ENCODE data around the gene BSDC1. TPM values are rescaled to one million over a fixed set of nuclear protein-coding genes. Genes with fewer than 3 reads are reported as not detected.

BSDC1 gene
- polyA plus RNA-seq, 1 donor from 2014 or later, result 158 TPM

DNA sequence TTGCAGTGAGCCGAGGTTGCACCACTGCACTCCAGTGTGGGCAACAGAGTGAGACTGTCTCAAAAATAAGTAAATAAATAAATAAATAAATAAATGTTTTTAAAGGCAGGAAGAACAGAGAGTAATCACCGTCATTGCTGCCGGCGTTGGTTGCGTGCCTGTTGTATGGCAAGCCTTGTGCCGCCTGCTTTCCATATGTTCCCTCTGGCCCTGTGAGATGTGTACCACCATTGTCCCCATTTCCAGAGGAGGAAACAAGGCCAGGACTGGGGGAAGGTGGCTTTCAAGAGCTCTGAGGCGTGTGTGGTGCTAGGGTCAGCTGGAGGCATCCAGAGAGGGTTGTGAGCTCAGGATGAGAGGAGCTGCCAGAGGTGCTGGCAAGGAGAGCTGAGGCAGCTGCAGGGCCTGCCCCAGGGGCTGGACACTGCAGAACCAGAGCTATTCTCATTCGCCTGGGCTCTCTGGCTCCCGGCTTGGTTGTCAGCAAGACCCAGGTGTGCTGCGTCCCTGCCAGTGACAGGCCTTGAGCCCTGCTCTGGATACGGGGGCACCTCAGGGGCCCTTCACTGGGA is 53.0 kb downstream of the BSDC1 start:
- H3K79me2 ChIP-seq (replicated peaks; ENCODE audit: insufficient read depth, low read length), result peaks cover 1% of the 10 kb centered on the region
- H3K9me3 ChIP-seq (ENCODE audit: low read length), result no peaks in the 10 kb centered on the region
- H3F3A ChIP-seq (ENCODE audit: insufficient read depth, low read length, poor library complexity, severe bottlenecking), result no peaks in the 10 kb centered on the region
- no peak overlapping the region for H2AFZ ChIP-seq (ENCODE audit: low read depth, low read length)
- H3K9me2 ChIP-seq (ENCODE audit: insufficient read depth, low read length), result no peaks in the 10 kb centered on the region
- no peak overlapping the region for H3K27ac ChIP-seq (ENCODE audit: low read length)
- no peak overlapping the region for H3K4me2 ChIP-seq (ENCODE audit: low read length)
- TF ChIP-seq TAF1 (IDR thresholded peaks at IDR 0.05; ENCODE audit: low read depth), result no peak
- TF ChIP-seq, protein P1, sequence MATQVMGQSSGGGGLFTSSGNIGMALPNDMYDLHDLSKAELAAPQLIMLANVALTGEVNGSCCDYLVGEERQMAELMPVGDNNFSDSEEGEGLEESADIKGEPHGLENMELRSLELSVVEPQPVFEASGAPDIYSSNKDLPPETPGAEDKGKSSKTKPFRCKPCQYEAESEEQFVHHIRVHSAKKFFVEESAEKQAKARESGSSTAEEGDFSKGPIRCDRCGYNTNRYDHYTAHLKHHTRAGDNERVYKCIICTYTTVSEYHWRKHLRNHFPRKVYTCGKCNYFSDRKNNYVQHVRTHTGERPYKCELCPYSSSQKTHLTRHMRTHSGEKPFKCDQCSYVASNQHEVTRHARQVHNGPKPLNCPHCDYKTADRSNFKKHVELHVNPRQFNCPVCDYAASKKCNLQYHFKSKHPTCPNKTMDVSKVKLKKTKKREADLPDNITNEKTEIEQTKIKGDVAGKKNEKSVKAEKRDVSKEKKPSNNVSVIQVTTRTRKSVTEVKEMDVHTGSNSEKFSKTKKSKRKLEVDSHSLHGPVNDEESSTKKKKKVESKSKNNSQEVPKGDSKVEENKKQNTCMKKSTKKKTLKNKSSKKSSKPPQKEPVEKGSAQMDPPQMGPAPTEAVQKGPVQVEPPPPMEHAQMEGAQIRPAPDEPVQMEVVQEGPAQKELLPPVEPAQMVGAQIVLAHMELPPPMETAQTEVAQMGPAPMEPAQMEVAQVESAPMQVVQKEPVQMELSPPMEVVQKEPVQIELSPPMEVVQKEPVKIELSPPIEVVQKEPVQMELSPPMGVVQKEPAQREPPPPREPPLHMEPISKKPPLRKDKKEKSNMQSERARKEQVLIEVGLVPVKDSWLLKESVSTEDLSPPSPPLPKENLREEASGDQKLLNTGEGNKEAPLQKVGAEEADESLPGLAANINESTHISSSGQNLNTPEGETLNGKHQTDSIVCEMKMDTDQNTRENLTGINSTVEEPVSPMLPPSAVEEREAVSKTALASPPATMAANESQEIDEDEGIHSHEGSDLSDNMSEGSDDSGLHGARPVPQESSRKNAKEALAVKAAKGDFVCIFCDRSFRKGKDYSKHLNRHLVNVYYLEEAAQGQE (IDR thresholded peaks at IDR 0.05; ENCODE audit: borderline replicate concordance), result no peak
- TF ChIP-seq RAD21 (conservative IDR thresholded peaks at IDR 0.05), result no peak
- no peak for TF ChIP-seq POLR2AphosphoS5 (IDR thresholded peaks at IDR 0.05)
- no peak for TF ChIP-seq SMC3 (conservative IDR thresholded peaks at IDR 0.05; ENCODE audit: poor library complexity)
- TF ChIP-seq MXI1 (conservative IDR thresholded peaks at IDR 0.05; ENCODE audit: poor library complexity, severe bottlenecking), result no peak
- TF ChIP-seq, protein P2, sequence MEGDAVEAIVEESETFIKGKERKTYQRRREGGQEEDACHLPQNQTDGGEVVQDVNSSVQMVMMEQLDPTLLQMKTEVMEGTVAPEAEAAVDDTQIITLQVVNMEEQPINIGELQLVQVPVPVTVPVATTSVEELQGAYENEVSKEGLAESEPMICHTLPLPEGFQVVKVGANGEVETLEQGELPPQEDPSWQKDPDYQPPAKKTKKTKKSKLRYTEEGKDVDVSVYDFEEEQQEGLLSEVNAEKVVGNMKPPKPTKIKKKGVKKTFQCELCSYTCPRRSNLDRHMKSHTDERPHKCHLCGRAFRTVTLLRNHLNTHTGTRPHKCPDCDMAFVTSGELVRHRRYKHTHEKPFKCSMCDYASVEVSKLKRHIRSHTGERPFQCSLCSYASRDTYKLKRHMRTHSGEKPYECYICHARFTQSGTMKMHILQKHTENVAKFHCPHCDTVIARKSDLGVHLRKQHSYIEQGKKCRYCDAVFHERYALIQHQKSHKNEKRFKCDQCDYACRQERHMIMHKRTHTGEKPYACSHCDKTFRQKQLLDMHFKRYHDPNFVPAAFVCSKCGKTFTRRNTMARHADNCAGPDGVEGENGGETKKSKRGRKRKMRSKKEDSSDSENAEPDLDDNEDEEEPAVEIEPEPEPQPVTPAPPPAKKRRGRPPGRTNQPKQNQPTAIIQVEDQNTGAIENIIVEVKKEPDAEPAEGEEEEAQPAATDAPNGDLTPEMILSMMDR (IDR thresholded peaks at IDR 0.05; ENCODE audit: poor library complexity, severe bottlenecking), result no peak
- TF ChIP-seq EP300 (conservative IDR thresholded peaks at IDR 0.05; ENCODE audit: poor library complexity, severe bottlenecking), result no peak
- TF ChIP-seq EZH2 (IDR thresholded peaks at IDR 0.05; ENCODE audit: borderline replicate concordance, insufficient read depth, low read length, poor library complexity, severe bottlenecking), result no peak
- no peaks in the 10 kb centered on the region for H3K27me3 ChIP-seq (ENCODE audit: insufficient read depth, low read depth, low read length)
- no peaks in the 10 kb centered on the region for H3K36me3 ChIP-seq (ENCODE audit: insufficient read depth, low read length)
- H4K20me1 ChIP-seq (ENCODE audit: insufficient read depth), result no peaks in the 10 kb centered on the region
- no peak overlapping the region for H3K9ac ChIP-seq (ENCODE audit: low read length)
- H3K4me3 ChIP-seq (ENCODE audit: low read length), result no peak overlapping the region

DNA sequence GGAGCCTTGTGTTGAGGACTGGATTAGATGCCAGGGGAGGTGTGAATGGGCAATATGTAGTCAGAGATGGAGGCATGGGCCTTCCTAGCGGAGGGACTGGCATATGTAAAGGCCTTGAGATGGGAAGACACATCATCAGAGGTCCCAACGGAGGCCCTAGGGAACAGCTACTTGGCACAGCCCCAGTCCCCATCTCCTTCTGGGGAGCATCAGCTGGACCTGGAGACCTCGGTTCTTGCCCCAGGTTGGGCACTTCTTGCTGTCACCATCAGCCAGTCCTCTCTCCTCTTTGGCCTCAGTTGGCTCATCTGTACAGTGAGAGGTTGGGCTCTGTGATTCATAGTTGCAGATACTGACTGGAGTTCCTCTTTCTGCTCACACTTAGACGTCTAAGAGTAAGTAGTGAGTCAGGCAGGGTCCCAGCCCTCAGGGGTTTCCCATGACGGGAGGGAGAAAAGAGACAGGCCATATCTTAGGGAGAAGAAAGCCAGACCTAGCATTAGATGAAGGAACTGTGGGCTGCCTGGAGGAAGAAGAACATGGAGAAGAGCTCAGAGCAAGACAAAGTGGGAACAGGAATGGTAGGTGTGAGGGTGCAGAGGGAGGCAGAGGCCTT is 54.8 kb downstream of the BSDC1 start:
- no peak for TF ChIP-seq EP300 (conservative IDR thresholded peaks at IDR 0.05; ENCODE audit: poor library complexity, severe bottlenecking)
- no peak for TF ChIP-seq TAF1 (IDR thresholded peaks at IDR 0.05; ENCODE audit: low read depth)
- no peak for TF ChIP-seq EZH2 (IDR thresholded peaks at IDR 0.05; ENCODE audit: borderline replicate concordance, insufficient read depth, low read length, poor library complexity, severe bottlenecking)
- H3K27ac ChIP-seq (ENCODE audit: low read length), result no peak overlapping the region
- H3K9me3 ChIP-seq (ENCODE audit: low read length), result no peaks in the 10 kb centered on the region
- H3K9me2 ChIP-seq (ENCODE audit: insufficient read depth, low read length), result no peaks in the 10 kb centered on the region
- peaks cover 5% of the 10 kb centered on the region for H3K36me3 ChIP-seq (ENCODE audit: insufficient read depth, low read length)
- H3F3A ChIP-seq (ENCODE audit: insufficient read depth, low read length, poor library complexity, severe bottlenecking), result no peaks in the 10 kb centered on the region
- no peak overlapping the region for H3K4me2 ChIP-seq (ENCODE audit: low read length)
- H4K20me1 ChIP-seq (ENCODE audit: insufficient read depth), result peaks cover 7% of the 10 kb centered on the region
- H3K79me2 ChIP-seq (replicated peaks; ENCODE audit: insufficient read depth, low read length), result peaks cover 17% of the 10 kb centered on the region
- no peaks in the 10 kb centered on the region for H3K27me3 ChIP-seq (ENCODE audit: insufficient read depth, low read depth, low read length)
- H2AFZ ChIP-seq (ENCODE audit: low read depth, low read length), result no peak overlapping the region
- no peak overlapping the region for H3K9ac ChIP-seq (ENCODE audit: low read length)
- H3K4me3 ChIP-seq (ENCODE audit: low read length), result no peak overlapping the region
